Amniotic epithelial cell (primary cell): ENCODE data around the gene ATP11C.

Source experiments
- DNase-seq: peaks from one replicate; pipeline ENCODE4 v3.0.0-alpha.2; 2010; ENCODE audit warnings: low read depth

ATP11C gene

DNA sequence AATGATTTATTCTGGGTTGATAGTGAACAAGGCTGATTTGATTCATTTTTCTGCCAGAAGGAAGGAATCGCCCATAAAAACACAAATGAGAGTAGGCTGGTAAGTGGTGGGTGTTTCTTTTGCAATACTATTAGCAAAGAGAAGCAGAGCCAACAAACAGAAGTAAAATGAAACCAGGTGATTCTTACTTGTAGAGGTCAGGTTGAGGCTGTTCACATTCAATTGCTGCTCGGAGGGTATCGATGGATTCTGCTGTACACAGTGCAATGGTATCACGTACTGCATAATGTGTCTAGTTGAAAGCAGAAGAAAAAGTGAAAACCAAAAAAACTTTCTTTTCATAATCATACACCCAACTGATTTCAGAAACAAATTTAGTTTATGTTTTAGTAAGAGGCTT is 130.8 kb downstream of the ATP11C start:
- no peak for DNase-seq

DNA sequence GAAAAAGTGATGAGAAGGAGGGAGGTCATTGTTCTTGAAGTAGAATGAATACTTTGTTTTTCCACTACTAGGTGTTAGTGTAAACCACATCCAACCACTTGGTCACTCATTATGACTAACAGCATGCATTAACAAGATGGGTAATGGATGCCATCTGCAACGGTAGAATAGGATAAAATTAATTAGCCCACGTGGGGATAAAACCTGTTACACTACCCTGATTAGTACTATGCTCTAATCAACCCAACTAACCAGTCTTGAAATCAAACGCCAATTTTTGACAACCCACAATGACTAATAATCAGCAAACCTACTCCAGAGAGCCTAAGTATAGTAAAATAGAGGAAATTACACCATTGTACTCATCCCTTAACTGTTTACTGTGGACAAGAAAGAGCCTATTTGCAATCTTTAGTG is 131.4 kb downstream of the ATP11C start:
- DNase-seq, result no peak

DNA sequence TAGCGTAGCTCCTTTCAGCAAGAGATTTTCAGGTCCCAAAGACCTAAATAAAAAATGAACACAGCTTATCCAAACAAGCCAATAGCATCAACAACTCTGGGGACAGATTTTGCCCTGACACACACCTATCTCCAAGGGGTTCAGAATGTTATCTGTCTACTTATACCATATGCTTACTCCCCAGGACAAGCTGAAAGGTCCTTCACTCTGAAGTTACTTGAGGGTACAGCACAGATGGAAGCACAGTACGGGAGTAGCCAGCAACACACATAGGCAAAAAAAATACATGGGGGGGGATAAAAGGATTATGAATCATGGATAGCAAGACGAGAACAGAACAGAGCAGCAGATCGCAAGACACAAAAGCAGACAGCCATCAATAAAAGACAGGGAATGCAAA is 134.2 kb downstream of the ATP11C start:
- no peak for DNase-seq

DNA sequence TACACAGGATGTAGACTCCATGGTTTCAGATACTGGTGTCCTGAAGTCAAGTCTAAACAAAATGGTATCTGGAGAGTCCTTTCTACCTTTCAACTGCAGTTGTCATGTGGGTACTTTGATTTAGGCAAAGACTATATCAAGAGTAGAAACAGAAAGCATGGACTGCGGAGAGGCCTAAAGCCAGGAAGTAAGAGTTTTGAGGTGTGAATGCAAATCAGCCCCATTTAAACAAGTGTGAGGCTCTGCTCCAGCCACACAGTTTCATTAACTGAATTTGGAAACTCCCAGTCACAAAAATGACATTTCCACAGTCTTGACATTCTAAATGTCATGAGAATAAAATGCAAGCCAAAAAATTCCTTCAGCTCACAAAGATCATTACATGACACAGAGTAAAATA is 137.7 kb downstream of the ATP11C start:
- no peak for DNase-seq

DNA sequence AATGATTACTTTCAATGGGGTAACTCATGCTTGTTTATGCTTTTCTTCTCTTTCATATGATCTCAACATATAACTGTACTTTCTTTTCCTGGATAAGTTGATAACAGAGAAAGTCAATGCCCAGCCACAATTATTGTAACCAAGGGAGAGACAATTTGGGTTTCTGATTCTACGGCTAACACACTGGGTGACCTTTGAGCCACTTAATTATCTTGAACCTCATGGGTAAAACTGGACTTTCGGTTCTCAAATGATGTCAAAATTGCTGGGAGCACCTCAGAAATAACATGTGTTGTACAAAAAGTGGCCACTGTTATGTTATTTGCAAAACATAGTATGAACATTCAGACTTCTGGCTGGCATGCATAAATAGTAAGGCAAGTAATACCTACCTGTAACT is 145.3 kb downstream of the ATP11C start:
- DNase-seq, result no peak

DNA sequence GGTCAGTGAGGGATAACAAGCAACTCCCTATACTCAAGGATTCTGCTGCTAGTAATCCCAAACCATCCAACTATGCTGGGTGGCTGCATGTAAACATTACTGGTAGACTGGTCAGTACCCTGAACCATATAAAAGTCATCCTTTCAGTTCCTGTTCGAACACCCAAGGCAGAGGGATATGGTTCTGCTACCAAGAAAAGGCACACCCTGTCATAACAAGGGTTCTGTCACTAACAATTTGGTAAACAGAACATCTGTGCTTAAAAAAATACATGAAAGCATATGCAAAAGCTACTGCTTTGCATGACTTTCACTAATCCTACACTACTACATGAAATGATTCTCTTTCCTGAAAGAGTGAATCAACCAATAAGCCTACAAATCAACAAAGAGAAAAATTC is 148.0 kb downstream of the ATP11C start:
- no peak for DNase-seq

DNA sequence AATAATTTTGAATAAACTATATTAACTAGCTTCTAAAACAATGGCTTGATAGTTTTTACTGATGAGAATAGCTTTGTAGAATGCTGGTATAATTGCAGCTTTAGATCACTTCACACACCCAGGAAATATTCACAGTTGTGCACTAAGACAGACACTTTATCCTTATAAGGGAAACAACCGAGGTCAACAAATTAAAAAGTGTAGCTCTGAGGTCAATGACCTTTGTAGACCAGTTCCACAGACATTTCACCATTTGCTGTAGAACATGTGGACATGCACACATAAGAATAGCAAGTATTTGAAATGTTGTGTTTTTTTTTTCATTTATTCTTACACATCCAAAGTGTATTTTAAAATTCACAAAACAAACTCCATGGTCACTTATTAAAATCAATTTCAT is 148.9 kb downstream of the ATP11C start:
- no peak for DNase-seq

DNA sequence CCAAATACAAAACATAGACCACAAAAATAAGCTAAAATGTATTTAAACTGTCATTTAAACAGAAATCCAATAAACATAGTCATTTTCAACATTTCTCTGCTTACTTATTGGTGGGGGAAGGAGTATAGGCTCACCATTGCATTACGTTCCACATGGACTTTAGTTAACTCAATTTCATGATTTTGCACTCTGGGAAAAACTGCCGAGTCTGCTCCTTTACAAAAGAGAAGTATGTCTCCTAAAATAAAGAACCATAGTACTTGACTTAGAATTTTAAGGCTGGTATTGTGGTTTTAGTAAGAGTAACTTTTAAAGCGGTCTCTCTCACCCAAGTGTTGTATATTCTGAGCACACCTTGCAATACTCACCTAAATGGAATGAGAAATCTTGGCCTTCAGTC is 149.8 kb downstream of the ATP11C start:
- DNase-seq, result no peak

DNA sequence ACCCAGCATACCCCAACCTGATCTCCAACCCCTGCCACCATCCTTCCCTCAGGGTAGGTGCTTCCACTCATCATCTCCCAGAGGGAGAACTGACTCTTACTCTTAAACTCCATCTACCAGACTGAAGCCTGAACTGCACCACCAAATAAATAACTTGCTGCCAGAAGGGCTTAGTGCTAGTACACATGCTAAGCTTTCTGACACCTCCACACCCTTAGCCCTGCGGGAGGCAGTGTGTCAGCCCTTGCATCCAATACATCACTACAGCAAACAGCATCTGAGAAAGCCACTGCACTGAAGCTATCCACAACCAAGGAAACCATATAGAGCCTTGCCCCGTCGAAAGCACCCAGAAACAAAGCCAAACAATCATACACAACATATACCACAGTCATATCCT is 156.3 kb downstream of the ATP11C start:
- peak; percentile 1 for DNase-seq

DNA sequence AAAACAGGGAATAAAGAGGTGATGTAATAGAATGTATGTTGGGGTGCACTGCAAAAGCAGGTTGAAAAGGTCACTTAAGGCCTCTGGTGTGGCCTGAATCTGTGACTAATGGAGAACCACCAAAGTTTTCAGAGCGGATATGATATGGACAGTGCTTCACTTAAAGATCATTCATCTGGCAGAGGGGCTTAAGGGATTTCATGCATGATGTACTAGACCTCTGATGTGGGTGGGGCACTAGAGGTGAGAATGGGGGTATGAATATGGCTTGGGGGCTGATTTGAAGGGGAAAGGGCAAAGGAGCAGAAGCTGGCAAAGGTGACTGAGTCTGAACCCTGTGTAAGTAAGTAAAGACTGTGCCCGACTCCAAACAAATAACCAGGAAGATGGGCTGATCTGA is 162.5 kb downstream of the ATP11C start:
- no peak for DNase-seq

DNA sequence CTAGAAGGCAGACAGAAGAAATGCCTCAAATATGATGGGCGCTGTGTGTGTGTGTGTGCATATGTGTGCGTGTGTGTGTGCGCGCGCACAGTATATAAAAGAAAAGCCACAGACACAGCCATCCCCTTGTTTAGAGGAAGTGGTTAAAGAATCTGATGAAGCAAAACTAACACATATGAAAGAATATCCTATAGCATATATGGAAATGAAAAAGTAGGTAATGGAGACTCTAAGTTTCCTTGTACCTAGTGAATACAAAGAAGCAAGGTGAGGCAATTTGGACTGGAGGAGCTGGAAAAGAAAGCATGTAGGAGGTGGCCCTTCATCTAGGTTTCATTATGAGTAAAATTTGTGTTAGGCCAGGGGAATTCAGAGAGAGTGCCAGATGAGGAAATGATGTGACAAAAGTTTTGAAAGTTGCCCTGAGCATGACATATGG is 166.3 kb downstream of the ATP11C start:
- DNase-seq, result no peak

DNA sequence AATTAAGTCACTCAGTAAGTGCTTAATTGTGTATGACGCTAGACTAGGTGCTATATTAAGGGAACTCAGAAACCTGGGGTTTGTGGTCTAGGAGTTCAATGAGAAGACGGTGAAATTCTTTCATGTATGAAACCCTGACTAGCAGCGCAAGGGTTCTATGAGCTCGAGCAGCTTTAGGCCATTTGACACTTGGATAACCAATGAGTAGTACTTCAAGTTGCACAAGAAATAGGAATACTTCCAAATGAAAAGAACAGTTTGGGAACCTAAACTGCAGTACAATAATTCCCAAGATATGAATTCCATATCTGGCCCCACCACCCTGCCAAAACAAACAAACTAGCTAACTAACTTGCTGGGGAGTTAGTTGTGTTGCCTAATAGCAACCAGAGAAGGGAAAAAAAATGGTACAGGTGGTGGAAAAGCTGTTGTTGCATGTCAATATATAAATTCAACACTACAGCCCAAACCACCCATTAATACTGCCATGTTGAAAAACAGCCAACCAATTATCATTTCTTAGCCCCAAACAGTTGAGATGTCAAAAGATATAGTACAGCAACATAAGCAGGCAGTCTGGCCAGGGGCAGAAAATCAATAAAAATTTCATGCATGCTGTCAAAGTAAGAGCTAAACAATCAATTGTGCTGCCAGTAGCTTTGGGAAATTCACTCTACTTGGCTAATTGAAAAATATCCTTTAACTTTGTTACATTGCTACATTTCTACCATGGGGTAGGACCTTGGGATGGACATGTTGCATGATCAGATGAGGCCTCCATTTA is 170.3 kb downstream of the ATP11C start:
- peak; percentile 13 for DNase-seq

DNA sequence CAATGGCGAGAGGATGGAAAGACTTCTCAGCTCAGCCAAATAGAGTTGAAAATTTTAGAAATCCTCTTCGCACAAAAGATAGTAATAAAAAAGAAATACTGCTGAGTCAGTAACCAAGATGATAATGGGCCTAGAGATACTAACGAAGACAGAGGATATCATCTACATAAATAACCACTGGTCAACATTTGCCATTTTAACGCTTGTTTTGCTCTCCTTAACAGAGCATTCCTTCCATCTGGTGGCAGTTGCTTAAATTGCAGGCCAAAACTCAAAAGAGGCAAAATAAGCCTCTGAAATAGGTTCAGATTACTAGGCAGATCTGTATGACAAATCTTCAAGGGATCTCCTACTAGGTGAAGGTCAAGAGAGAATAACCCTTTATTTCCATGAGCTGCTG is 173.2 kb downstream of the ATP11C start:
- peak; percentile 54 for DNase-seq

DNA sequence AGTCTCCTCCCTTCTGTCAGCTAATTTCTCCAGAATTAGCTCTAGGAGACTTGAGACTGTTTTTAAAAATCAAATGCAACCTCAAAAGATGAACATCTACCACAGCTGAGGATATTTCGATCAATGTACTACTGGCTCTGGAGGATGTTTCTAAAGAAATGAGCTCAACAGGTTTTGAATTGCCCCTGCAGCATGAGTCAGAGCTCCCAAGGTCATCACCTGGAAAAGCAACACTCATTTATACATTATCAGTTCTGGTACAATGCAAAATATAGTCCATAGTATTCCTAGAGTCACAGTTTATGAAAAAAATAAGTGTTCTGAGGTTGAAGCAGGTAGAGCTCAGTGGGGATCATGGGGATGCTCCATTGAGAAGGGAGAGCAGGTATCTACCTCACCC is 174.0 kb downstream of the ATP11C start:
- DNase-seq, result no peak

DNA sequence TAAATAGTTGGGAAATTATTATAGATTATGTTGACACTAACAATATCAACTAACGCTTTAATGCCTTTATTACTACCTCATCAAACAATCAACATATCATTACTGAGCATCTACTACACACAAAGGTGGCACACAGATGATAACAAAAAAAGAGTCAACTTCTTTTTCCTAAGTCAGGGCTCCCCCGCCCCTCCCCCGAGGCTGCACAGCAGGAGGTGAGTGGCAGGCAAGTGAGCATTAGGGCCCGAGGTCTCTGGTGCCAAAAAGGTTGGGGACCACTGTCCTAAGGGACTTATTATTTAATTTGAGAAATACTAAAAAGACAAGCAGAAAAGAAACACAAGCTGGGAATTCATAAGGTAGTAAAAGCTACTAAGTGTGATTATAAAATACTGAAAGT is 174.6 kb downstream of the ATP11C start:
- no peak for DNase-seq

DNA sequence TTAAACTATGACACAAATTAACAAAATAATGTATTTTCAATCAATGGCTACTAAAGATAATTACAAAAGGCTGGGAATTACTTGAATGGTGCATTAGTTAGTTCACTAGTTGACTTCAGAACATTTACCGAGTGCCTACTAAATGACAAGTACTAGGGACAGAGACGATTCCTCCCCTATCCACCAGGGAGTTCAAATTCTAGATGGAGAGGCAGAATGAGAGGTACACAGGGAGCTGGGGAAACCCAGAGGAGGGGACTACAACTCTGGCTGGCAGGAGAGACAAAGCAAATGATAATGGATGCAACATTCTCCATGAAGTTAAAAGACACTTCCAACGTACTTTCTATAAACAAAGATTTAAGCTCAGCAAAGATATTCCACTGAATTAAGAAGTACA is 181.8 kb downstream of the ATP11C start:
- no peak for DNase-seq

DNA sequence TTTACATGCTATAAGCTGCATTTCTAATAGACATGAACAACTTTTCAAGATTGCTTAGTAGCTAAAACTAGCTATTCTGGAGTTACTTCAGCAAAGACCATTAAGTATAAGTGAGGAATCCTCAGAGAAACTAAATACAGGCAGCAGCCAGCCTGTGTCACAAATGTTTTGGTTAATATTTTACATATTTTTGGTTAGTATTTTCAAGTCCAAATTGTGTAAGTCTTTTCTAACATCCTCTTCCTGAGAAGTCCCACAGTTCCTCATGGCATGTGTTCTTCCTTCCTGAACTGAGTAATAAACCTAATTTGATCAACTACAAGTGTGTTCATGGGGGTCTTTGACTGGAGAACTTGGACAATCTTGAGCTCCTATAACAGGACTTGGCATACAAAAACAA is 182.5 kb downstream of the ATP11C start:
- peak; percentile 12 for DNase-seq

DNA sequence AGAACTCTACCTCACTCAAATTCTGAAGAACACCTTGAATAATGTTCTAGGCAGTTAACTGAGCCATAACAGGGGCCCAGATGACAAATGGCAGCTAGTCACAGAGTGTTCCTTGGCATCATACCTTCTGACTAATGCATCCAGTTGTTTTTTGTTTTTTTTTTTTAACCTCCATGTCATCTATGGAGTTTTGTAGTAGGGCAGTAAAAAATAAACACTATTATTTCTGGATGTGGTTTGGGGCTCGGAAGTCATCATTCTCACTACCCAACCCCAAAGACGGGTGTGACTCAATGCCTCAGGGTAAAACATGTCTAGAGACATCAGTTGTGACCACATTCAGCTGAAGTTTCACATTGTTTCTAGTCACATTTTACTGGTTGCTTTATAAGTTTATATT is 193.7 kb downstream of the ATP11C start:
- DNase-seq, result peak; percentile 56

DNA sequence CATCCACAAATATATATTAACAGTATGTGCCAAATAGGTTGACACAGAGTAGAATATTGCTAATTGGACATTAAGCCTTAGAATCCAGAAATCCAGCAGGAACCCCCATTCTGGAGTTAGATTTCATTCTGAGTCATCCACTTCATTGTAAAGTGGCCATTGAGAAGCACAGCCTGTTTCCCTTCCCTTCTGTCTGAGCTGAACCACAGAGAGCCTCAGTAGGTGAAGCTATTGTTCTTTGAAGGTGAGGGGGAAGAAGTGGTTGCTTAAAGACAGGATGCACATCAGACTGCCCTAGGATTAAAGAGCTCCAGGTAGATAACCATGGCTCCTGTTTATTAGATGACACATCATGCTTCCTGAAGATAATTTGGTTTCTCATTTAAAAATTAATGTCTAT is 194.3 kb downstream of the ATP11C start:
- DNase-seq, result no peak

DNA sequence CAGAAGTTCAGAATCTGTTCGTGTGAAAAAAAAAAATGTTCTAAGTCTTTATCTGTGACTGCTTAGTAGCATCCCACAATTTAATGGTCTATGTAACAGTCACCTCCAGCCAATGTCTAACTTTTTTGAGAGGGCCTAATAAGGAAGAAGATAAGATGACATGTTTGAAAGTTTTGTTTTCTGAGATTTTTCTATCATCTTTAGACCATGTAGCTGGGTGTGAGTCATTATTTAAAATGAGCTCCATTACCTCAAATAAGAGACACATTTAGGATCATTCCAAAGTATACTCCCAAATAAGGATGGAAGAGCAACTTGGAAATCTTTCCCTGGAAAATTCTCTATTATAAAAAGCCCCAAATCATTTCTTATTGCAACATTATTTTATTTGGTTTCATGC is 196.7 kb downstream of the ATP11C start:
- DNase-seq, result no peak

DNA sequence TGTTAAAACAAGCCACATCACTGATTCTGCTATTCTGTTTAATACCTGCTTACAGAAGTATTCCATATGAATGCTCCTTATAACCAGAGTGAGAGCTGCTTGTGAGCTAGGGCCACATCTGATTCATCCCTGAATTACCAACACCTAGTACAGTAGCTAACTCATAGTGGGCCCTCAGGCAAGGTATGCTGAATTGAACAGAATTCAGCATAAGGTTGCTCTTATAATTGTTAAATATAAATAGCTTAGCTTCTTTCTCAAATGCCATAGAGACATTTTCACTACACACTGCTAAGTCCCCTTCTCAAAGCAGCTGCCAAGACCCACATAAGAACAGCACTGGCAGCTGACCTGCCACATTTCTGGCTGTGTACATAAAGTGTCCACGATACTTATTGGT is 197.9 kb downstream of the ATP11C start:
- no peak for DNase-seq

DNA sequence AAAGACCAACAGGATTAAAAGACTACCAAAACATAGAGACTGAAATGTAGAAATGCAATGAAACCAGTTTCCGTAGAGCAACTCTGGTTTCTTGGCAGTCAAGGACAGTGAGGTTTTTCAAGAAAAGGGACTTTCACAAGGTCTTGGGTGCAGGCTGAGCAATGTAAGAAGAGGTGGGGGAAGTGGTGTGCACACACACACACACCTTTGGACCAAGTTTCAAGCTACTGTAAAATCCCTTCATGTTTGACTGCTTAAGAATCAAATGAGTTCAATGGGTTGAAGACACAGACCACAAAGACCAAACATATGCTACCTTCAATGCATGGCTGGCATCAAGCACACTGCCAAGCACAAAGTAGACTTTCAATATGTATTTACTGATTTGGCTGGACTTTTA is 207.1 kb downstream of the ATP11C start:
- no peak for DNase-seq

DNA sequence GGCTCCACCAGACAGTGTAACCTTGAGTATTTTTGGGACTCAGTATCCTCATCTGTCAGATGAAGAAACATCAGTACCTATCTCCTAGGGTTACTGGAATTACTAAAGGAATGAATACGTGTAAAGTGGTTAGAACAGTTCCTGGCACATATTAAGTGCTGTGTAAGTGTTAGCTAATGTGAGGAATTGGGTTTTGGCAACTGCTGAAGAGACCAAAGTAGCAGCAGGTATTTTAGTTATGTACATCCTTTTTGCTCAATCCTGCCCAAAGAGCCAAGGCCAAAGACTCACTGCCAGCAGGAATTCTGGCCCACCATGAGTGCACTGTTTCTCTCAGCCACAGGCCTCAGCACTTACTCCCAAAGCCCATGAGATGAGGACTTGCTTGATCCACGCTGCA is 208.2 kb downstream of the ATP11C start:
- peak; percentile 26 for DNase-seq

DNA sequence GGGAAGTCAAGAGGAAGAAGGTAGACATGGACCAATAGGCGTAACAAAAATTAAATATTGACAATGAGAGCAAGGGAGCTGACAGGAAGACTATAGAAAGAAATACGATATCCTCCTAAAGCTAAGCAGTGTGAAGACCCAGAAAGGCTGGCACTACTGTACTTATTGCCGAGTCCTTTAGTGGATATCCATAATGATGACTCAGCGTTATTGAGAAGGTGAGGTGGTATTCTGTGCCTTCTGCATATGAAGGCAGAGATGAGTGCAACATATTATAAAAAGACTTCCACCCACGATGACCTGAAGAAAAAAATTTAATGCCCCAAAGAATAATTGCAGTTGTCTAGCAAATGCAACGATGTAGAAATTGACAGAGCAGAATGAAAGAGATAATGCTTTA is 211.9 kb downstream of the ATP11C start:
- DNase-seq, result no peak
